GM18520 (cell line): ENCODE data around the gene CALU.

Source experiments
- ATAC-seq: cut with Tn5 transposase; IDR thresholded peaks from one replicate; pipeline ENCODE4 v1.9.1; 2021; ENCODE audit not compliant: unreplicated experiment

Gene CALU

DNA sequence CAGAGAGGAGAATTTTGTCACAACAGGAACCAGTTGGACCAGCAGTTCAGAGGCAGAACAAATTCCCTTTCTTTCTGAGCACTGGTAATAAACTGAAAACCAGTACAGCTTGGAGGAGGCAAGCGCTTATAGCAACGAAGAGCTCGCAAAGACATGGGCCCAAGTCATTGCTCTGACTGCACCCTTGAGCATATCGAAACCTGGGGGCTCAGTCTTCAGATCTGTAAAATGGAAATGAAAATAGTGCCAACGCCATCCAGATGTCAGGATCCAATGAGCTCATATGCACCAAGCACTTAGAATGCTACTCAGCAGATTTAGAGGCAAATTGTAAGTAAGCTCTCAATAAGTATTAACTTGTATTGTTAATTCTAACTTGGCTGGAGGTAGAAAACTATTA is 14.4 kb upstream of the CALU start:
- ATAC-seq = no peak

DNA sequence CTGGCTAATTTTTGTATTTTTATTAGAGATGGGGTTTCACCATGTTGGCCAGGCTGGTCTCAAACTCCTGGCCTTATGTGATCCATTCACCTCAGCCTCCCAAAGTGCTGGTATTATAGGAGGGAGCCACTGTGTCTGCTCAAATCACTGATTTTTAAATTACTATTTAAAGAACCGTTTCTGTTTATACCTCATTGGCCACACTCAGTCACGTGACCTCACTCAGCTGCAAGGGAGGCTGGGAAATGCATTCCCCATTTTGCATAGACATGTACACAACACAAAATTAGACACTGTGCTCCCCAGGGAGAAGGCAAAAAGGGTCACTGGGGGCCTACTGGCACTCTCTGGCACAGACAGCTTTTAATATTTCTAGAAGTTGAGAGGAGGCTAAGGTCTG is 13.6 kb upstream of the CALU start:
- ATAC-seq = no peak

DNA sequence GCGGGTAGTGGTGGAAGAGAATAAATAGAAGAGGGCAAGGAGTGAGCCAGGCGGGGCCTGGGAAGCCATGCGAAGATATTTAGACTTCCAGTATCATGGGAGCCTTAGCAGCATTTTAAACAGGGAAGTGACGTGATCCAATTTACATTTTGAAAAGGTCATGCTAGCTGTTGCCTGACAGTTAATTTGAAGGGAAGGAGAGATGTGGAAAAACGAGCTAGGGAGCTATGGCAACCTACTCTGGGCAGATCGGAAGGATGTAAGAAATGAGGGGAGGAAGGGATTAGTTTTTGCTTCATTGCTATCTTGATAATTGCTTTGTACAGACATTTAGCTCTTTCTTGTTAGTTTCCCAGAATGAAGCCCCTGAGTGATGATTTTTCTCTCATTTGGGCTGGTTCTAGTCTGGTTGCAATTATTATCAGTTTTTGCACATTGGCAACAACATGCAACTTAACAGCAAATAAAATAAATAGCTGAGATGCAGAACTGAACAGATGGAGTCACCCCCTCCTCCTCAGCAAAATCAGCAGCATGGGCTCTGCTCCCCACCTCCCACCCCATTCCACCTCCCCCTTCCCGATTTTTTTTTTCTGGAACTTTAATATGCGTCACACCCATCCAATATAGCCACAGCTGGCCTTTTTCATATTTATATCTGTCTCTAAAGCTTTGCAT is 13.0 kb upstream of the CALU start:
- ATAC-seq = no peak

DNA sequence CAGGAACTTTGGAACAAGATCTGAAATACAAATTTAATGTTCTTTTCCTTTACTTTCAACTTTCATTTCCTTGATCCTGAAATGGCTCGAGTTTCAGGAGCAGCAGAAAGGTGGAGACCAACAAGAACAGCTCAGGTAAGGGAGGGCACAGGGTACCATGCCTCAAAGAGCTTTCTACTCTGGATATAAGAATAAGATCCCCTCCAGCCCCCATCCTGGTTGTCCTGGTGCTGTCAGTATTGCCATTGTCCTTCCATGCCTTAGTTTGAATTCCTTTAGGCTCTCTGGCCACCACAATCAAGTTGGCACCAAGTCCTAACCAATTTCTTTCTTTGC is 12.5 kb upstream of the CALU start:
- ATAC-seq = no peak

DNA sequence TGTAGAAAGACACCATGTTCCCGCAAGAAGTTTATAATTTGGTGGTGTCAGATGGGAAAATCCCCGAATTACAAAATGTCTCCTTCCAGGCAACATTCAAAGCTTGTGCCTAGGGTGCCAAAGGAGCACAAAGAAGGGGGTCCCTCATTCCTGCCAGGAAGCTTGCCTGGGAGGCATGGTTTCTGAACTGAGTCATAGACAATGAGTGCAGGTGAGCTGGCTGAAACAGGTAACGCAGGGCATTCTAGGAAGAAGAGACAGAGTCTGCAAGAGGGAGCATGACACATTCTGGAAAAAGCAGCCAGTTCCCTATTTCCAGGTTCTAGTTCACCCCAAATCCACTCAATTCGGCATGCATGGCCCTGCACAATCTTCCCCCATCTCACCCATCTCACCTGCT is 11.9 kb upstream of the CALU start:
- no peak for ATAC-seq

DNA sequence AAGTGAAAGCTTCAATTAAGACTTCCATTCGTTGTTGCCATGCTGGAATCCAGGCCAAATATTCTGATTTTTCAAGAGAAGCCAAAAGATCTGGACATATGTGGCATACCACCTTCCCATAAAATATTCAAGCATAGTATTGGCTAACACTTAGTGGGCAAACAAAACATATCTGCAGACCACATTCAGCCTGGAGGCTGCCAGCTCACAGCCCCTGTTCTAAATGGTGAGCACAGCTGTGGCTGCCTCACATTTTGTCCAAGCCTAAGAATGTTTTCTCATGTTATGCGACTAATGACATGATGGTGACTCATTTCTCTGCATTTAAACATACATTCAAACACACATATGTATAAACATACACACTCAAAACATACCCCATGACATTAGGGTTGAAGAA is 10.6 kb upstream of the CALU start:
- no peak for ATAC-seq

DNA sequence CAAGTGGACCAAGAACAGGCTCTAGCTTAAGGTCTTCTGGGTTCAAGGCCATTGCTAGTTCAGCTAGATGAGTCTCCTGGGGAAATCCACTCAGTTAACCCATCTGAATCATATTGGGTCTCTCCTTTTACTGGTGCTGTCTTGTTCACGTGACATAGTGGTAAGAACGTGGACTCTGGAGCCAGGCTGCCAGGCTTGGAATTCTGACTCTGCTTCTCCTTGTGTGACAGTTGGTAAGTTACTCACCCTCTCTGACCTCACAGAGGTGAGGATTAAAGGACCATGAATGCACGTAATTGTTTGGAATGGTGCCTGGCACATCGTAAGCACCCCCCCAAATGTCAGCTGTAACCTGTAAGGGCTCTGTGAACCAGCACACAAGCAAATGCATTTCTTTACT is 9.7 kb upstream of the CALU start:
- ATAC-seq = no peak

DNA sequence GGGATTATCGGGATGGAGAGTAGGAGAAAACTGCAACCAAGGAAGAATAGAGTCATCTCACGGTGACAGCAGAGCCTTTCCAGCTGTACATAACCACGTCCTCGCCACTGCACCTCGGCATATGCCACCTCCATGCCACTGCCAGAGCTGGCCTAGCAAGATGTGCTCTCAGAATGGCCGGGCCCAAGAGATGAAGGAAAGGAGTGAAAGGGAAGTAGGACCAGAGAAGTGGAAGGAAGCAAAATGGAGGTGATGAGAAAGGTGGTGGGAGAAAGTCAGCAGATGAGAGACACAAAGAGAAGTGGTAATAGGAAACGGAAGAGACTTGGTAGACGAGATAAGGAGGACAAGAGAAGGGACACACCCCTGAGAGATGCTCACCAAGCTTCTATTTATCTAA is 8.0 kb upstream of the CALU start:
- ATAC-seq = no peak

DNA sequence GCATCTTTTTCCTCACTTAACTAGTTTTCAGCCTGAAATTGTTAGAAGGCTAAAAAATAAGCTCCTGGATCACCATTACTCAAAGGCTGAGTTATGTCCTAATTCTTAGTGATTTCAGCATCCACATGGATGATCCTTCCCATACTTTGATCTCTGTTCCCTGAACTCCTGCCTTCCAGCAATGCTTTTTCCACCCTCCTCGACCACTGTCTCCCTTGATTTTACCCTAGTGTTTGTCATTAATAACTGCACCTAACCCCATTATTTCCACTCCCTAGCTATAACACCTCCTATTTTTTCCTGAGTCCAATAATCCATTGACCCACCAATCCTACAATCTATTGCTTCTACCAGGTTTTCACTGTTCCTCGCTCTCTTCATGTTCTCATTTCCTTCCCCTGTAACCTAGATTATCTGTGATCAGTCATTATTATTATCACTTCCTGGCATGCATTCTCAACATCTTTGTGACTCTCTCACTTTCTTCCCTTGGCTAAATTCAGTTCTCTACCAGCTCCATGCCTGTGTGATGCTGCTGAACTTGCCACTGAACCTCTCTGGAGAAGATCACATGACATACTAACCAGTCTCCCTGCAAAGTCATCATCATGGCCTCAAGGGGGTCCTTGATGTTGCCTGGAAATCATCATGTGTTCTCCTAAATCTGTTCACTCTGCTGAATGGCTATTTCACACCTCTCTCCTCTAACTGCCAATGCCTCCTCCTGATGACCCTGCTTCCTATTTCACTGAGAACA is 6.5 kb upstream of the CALU start:
- ATAC-seq = no peak

DNA sequence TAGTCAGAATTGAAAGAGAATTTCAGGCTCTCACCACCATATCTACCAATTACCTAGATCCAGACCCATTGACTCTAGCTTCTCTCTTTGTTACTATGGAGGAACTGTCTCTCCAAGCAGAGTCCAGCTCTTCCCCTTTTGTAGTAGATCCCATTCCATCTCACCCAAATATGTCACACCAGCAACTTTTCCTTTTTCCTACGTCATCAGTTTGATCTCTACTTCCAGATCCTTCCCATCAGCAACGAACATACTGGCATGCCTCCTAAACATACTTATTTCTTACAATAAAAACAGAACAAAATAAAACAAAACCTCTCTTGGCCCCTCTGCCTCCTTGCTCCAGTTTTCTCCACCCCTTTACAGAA is 5.9 kb upstream of the CALU start:
- ATAC-seq = no peak

DNA sequence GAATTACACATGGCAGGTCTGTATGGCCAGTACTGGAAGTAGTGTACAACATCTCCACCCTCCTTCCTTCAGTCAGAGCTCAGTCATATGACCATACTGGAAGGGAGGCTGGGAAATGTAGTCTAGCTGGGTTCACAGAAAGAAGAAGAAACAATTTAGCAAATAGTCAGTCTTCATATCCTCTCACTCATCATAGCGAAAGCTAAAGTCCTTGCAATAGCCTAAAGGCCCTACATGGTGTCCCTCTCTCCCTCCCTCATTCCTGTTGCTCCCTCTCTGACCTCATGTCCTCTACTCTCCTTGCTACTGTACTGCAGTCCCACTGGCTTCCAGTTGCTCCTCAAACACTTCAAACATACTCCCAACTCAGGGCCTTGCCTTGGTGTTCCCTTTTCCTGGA is 4.3 kb upstream of the CALU start:
- no peak for ATAC-seq

DNA sequence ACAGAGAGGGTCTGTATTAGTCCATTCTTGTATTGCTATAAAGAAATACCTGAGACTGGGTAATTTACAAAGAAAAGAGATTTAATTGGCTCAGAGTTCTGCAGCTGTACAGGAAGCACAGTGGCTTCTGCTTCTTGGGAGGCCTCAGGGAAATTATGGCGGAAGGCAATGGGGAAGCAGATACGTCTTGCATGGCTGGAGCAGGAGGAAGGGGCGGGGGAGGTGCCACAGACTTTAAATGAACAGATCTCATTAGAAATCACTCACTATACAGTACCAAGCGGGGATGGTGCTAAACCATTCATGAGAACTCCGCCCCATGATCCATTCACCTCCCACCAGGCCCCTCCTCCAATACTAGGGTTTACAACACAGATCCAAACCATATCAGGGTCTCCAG is 3.7 kb upstream of the CALU start:
- ATAC-seq = no peak

DNA sequence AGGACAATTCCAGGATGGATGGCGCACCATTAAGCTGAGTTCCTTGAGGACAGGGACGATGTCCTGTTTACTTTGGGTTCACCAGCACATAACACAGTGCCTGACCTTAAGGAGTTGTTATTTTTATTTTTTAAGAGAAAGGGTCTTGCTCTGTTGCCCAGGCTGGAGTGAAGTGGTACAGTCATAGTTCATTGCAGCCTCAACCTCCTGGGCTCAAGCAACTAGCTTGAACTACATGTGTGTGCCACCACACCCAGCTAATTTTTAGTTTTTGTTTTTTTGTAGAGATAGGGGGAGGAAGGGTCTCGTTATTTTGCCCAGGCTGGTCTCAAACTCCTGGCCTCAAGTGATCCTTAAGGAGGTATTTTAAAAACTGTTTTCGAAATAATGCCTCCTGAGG is 1.7 kb upstream of the CALU start:
- ATAC-seq = no peak

DNA sequence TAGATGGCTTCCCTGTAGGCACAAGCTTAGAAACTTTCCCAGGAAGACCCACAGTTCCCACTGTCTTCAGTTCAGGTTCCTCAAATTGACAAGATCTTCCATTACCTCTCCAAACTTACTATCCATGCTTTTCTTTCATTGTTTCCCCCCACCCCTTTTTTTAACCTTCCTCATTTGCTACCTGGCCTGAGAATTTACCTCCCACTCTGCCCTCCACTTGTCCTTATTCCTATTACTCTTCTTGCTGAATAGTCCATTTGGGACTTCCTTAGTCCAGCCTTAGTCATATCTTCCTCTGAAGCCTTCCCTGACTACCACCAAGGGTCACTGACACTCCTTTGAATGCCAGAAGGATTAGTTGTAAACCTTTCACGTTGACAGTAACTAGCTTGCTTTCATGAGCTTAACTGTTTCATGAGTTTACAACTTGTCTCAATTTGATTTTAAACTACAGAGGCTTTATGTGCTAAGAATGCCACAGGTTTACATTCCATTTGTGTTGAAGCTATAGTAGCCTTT is 1.2 kb upstream of the CALU start:
- no peak for ATAC-seq

DNA sequence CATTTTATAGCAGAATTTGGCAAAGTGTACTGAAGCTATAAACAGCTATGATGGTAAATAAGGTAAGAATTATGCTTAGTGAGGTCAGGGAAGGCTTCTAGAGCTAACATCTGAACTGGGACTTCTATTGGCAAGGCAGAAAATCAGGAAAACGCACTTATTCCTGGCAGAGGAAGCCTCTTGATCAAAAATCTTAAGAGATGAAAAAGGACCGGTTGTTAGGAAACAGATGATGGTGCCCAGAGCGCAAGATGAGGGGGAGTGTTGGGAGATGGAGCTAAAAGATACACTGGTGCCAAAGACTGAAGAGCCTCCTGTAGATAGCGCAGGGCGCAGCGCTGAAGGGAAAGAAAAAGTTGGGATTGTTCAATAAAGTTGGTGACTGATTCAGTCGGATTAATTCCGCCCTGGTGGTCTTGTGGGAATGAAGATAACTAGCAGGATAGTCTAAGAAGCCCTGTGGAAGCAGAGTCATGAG is 550 bp upstream of the CALU start:
- no peak for ATAC-seq

DNA sequence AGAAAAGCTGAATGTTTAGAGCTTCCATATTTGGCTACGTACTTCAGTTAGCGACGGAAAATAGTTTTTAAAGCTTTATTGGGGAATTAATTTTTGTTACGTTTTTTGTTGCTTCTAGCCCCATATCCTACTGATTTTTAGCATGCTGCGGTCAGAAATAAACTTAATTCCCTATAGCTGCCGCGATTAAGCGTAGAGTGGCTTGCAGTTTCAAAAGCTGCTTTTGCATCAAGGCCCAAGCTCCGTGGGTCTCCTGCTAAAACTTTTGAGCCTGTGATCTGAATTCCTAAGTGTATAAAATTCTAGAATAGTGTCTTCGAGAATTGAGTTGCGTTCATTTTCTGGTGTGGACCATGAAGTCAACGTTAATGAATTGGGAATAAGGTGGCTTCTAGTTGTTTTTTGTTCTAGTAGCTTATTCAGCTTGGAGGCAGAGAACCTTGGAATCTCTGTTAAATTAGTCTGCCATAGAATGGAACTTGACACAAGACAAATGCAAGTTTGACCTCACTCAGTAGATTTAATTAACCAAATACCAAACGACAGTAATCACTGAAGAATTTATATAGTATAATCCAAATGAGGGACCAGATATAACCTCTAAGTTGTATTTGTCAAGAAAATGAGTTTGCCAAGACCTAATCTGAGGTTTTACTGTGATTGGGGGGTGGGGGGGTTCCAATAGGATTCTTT is 977 bp downstream of the CALU start:
- ATAC-seq = no peak

DNA sequence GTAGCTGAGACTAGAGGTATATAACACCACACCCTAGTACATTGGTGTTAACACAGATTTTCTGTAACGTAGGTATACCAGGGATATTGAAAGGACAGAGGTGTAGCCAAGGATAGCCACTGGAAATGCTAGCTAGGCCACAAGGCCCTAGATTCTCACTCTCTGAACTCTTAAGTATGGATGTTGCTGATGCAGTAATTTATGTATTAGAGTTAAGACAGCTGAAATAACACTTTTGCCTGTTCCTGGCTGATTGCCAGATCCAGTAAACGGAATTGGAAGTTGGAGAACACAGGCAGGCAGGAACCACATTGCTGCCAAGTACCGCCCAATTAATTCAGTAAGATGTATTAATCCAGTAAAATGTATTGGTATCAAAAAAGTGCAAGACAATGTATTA is 1.8 kb downstream of the CALU start:
- no peak for ATAC-seq

DNA sequence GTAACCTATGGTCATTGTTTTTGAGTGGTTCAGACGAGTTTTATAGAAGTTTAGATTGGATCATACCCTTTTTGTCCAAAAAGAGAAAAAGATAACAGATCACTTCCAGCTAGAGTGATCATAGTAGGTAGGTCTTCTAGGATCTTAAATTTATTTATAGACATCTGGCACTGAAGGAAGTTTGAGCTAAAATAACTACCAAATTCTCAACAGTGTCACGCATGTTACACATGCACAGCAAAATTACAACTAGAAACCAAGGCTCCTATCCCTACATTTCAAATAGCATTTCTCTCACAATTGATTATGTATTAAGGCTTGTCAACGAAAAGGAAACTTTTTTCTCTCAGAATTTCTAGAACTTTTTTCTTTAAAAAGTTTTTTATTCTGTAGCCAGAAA is 2.3 kb downstream of the CALU start:
- no peak for ATAC-seq

DNA sequence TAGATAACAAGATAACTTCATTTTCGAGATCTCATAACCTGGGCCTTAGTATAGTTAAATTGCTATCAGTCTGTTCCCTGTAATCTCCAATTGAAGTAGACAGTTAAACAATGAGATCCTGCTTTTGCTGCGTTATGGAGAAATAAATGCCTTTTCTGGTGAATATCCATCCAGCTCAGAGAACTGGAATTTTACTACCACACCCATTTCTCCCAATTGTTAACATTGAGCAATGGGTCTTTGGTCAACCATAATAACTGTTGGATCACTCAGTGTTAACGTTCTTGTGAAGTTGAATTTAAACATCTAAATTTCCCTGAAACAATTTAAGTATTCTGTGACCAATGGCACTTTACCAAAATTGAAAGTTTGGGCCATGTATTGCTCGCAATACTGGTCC is 3.0 kb downstream of the CALU start:
- ATAC-seq = no peak

DNA sequence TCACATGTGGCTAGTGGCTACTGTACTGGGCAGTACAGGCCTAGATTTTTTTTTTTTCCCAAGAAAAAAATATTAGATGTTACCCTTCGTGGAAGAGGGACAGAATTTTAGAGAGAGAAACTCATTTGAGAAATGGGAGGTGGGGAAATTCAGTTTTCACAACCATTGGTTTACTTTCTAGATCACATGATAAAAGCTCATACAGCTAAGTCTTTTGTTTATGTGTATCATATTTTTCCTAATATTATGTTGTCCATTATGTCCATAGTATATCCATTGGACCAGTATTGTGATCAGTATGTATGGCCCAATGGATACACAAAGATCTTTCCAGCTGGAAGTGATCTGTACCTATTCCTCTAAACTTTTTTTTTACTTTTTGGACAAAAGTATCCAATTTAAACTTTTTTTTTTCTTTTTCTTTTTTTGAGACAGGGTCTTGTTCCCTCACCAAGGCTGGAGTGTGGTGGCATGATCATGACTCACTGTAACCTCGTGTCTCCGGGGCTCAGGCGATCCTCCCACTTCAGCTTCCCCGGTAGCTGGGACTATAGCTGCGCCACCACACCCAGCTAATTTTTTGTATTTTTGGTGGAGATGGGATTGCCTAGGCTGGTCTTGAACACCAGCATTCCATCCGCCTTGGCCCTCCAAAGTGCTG is 4.1 kb downstream of the CALU start:
- ATAC-seq = no peak

DNA sequence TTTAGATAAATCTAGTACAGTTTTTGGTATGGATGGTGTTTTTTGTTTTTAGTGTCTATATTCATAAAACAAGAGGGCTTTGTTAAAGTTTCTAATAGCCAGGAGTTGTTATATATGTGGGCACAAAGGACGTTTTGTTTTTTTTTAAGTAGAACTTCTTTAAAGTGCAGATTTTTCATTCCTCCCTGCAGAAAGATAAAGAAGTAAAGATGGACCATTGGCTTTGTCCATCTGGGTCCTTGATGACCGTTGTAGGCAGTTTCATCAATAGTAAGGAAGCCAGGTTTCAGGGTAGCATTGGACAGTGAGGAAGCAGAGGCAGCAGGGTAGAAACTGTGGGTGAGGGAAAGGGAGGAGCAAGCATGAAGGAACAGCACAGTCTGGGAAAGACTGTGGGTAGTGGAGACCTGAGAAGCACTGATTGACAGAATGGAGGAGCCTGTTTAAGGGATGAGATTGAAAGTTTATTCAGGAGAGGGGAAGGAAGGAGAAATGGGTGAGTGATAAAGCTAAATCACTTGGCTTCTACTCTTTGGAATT is 5.3 kb downstream of the CALU start:
- ATAC-seq = no peak
